ENCODE data around the gene TACC3.

DNA sequence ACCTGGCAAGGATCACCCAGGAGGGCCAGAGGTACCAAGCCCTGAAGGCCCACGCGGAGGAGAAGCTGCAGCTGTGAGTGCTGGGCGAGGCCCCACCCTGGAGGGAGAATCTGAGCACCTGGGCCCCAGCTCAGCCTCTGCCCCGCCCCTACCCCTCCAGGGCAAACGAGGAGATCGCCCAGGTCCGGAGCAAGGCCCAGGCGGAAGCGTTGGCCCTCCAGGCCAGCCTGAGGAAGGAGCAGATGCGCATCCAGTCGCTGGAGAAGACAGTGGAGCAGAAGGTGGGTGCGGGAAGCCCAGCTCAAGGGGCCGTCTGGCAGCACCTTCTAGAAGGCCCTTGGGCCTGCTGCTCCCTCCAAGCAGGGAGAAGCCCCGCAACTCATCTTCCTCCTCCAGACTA, 23.2 kb downstream of the TACC3 start:
- TF ChIP-seq, protein P1, sequence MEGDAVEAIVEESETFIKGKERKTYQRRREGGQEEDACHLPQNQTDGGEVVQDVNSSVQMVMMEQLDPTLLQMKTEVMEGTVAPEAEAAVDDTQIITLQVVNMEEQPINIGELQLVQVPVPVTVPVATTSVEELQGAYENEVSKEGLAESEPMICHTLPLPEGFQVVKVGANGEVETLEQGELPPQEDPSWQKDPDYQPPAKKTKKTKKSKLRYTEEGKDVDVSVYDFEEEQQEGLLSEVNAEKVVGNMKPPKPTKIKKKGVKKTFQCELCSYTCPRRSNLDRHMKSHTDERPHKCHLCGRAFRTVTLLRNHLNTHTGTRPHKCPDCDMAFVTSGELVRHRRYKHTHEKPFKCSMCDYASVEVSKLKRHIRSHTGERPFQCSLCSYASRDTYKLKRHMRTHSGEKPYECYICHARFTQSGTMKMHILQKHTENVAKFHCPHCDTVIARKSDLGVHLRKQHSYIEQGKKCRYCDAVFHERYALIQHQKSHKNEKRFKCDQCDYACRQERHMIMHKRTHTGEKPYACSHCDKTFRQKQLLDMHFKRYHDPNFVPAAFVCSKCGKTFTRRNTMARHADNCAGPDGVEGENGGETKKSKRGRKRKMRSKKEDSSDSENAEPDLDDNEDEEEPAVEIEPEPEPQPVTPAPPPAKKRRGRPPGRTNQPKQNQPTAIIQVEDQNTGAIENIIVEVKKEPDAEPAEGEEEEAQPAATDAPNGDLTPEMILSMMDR (IDR thresholded peaks at IDR 0.05), result no peak
- TF ChIP-seq ESRRA (CRISPR knock-in tag; IDR thresholded peaks at IDR 0.05; ENCODE audit: borderline replicate concordance), result no peak

All from WTC11 (cell line).